Measurements from ENCODE around the gene INCA1. TPM values are rescaled to one million over a fixed set of nuclear protein-coding genes. Genes with fewer than 3 reads are reported as not detected.

The INCA1 gene
- polyA plus RNA-seq, 1 donor, result 8.8 TPM

Other genes starting within 250 kb of the INCA1 start
- gene TM4SF5, start 225.6 kb downstream of the INCA1 start, polyA plus RNA-seq (ENCODE audit: insufficient read length), result 1.1 TPM
- 0.33 TPM for gene VMO1, start 211.2 kb downstream of the INCA1 start, polyA plus RNA-seq (ENCODE audit: insufficient read length)
- 4.1 TPM for gene GLTPD2, start 208.6 kb downstream of the INCA1 start, polyA plus RNA-seq (ENCODE audit: insufficient read length)
- 122 TPM for gene PSMB6, start 201.4 kb downstream of the INCA1 start, polyA plus RNA-seq (ENCODE audit: insufficient read length)
- 44.5 TPM for gene PLD2, start 190.4 kb downstream of the INCA1 start, polyA plus RNA-seq (ENCODE audit: insufficient read length)
- gene MINK1, start 164.2 kb downstream of the INCA1 start, polyA plus RNA-seq (ENCODE audit: insufficient read length), result 69.7 TPM
- gene C17orf107, start 98.0 kb downstream of the INCA1 start, polyA plus RNA-seq (ENCODE audit: insufficient read length), result 0.71 TPM
- gene CHRNE, start 94.4 kb downstream of the INCA1 start, polyA plus RNA-seq (ENCODE audit: insufficient read length), result 1.2 TPM
- gene GP1BA, start 65.2 kb downstream of the INCA1 start, polyA plus RNA-seq (ENCODE audit: insufficient read length), result 3.2 TPM
- gene SLC25A11, start 57.5 kb downstream of the INCA1 start, polyA plus RNA-seq (ENCODE audit: insufficient read length), result 65.3 TPM
- gene RNF167, start 57.3 kb downstream of the INCA1 start, polyA plus RNA-seq (ENCODE audit: insufficient read length), result 136 TPM
- 323 TPM for gene PFN1, start 49.0 kb downstream of the INCA1 start, polyA plus RNA-seq (ENCODE audit: insufficient read length)
- gene ENO3, start 46.4 kb downstream of the INCA1 start, polyA plus RNA-seq (ENCODE audit: insufficient read length), result 23.4 TPM
- gene SPAG7, start 29.7 kb downstream of the INCA1 start, polyA plus RNA-seq (ENCODE audit: insufficient read length), result 87.8 TPM
- gene CAMTA2, start 9.8 kb downstream of the INCA1 start, polyA plus RNA-seq (ENCODE audit: insufficient read length), result 31.7 TPM
- gene KIF1C, start 428 bp upstream of the INCA1 start, polyA plus RNA-seq (ENCODE audit: insufficient read length), result 83.5 TPM
- gene SLC52A1, start 37.9 kb upstream of the INCA1 start, polyA plus RNA-seq (ENCODE audit: insufficient read length), result 0.47 TPM
- gene ZFP3, start 80.9 kb upstream of the INCA1 start, polyA plus RNA-seq (ENCODE audit: insufficient read length), result 19.1 TPM
- gene ZNF232, start 114.4 kb upstream of the INCA1 start, polyA plus RNA-seq (ENCODE audit: insufficient read length), result 54.4 TPM
- 13.8 TPM for gene USP6, start 118.5 kb upstream of the INCA1 start, polyA plus RNA-seq (ENCODE audit: insufficient read length)
- 28.7 TPM for gene ZNF594, start 194.3 kb upstream of the INCA1 start, polyA plus RNA-seq (ENCODE audit: insufficient read length)
- 2.0 TPM for gene SCIMP, start 237.3 kb upstream of the INCA1 start, polyA plus RNA-seq (ENCODE audit: insufficient read length)